HepG2 (cell line): ENCODE results near the gene RBM19. TPM values are rescaled to one million over a fixed set of nuclear protein-coding genes. Genes with fewer than 3 reads are reported as not detected.

ENCODE experiments used
- ATAC-seq: fragments of 200-7000 bp; cut with Tn5 transposase; 3 replicates; pipeline ENCODE4 v1.9.1; 2020; ENCODE audit warnings: mild to moderate bottlenecking, moderate library complexity
- BruUV-seq: library from RNA; stranded (reverse); fragments of 400-500 nt; replicated peaks from 2 replicates; lab custom pipeline; 2021; lab: Mats Ljungman, UMichigan
- CTCF ChIA-PET: fragments of 300-600 bp; formaldehyde crosslinking; extraction: SDS; loops from one replicate; lab custom pipeline; 2021; ENCODE audit warnings: low total read pairs, inconsistent platforms, low intra/inter-chr PET ratio; lab: Yijun Ruan, JAX
- POLR2A ChIA-PET: fragments of 350-600 bp; sonication (Branson Sonifier 250); formaldehyde crosslinking; loops from one replicate; lab custom pipeline; 2020; ENCODE audit warnings: antibody characterized with exemption, inconsistent platforms; lab: Yijun Ruan, JAX
- DNase-seq: peaks from one replicate; pipeline ENCODE4 v3.0.0-alpha.2; 2015; ENCODE audit warnings: low spot score
- FAIRE-seq: peaks from 3 replicates; lab custom pipeline; 2011; peaks lifted over from hg19 to GRCh38; lab: Jason Lieb, UNC
- H2AFZ ChIP-seq: one replicate; pipeline ENCODE4 v1.6.1; 2011; ENCODE audit warnings: low read length, inconsistent platforms
- H3K27ac ChIP-seq: fragments of 300-600 bp; 3 replicates; pipeline ENCODE4 v1.8.0; 2011; ENCODE audit warnings: mixed run types, mild to moderate bottlenecking, mixed read lengths, low read length, inconsistent platforms; ENCODE audit not compliant: insufficient read depth; ENCODE audit errors: extremely low read length
- H3K27me3 ChIP-seq, 2 experiments: fragments of 200-600 bp in 1 of 2; 2 replicates in 1 of 2; 3 replicates in 1 of 2; pipeline versions ENCODE4 v1.6.0 to v1.8.0; 2011; ENCODE audit warnings: low read length in 2 of 2, mild to moderate bottlenecking in 2 of 2, moderate library complexity in 2 of 2, inconsistent platforms in 1 of 2; ENCODE audit not compliant: insufficient read depth in 2 of 2, control insufficient read depth in 1 of 2
- H3K36me3 ChIP-seq, 2 experiments: fragments of 200-600 bp in 1 of 2; replicated peaks in 1 of 2; 2 replicates in 1 of 2; 3 replicates in 1 of 2; pipeline versions ENCODE4 v1.5.1 to v1.8.0; 2011; ENCODE audit warnings: low read length in 2 of 2, inconsistent platforms in 1 of 2; ENCODE audit not compliant: insufficient read depth in 2 of 2, control insufficient read depth in 1 of 2
- H3K4me1 ChIP-seq: 2 replicates; pipeline ENCODE4 v1.5.1; 2012; ENCODE audit warnings: low read length, inconsistent platforms; ENCODE audit not compliant: insufficient read depth
- H3K4me2 ChIP-seq: 2 replicates; pipeline ENCODE4 v1.6.0; 2011; ENCODE audit warnings: low read depth, low read length, inconsistent platforms
- H3K4me3 ChIP-seq, 3 experiments: fragments of 200-600 bp in 1 of 3; sonication (generic), shearing (Covaris generic) in 1 of 3; replicated peaks in 1 of 3; 2 replicates each; pipeline ENCODE4 v1.5.1; 2011 to 2016; ENCODE audit warnings: low read length in 3 of 3, inconsistent platforms in 2 of 3, low read depth in 2 of 3, mild to moderate bottlenecking in 2 of 3, control low read depth in 1 of 3, mixed read lengths in 1 of 3; ENCODE audit not compliant: insufficient read depth in 1 of 3
- H3K79me2 ChIP-seq: one replicate; pipeline ENCODE4 v1.6.1; 2011; ENCODE audit warnings: low read length, inconsistent platforms; ENCODE audit not compliant: insufficient read depth
- H3K9ac ChIP-seq: 2 replicates; pipeline ENCODE4 v1.6.0; 2011; ENCODE audit warnings: mild to moderate bottlenecking, low read depth, low read length, inconsistent platforms; ENCODE audit not compliant: insufficient read depth
- H3K9me3 ChIP-seq: 2 replicates; pipeline ENCODE4 v1.5.1; 2012; ENCODE audit warnings: mild to moderate bottlenecking, low read length
- H4K20me1 ChIP-seq: 2 replicates; pipeline ENCODE4 v1.6.0; 2011; ENCODE audit warnings: inconsistent platforms, mild to moderate bottlenecking, low read length, moderate library complexity; ENCODE audit not compliant: insufficient read depth
- GTF2F1 ChIP-seq: fragments of 150-350 bp; IDR thresholded peaks from 2 replicates; pipeline ENCODE4 v1.6.1; 2014; ENCODE audit warnings: low read length
- HOXA7 ChIP-seq: sonication (generic); formaldehyde crosslinking; IDR thresholded peaks from 2 replicates; pipeline ENCODE4 v1.8.1; 2022; ENCODE audit warnings: mild to moderate bottlenecking, missing genetic modification reagents, moderate library complexity
- IKZF5 ChIP-seq: IDR thresholded peaks from 2 replicates; pipeline ENCODE4 v1.6.1; 2018; ENCODE audit warnings: missing genetic modification reagents, mild to moderate bottlenecking, missing compliant biosample characterization
- NR0B2 ChIP-seq: sonication (generic); formaldehyde crosslinking; IDR thresholded peaks from 2 replicates; pipeline ENCODE4 v1.4.0; 2020; ENCODE audit warnings: mild to moderate bottlenecking, missing genetic modification reagents
- PBX2 ChIP-seq: IDR thresholded peaks from 2 replicates; pipeline ENCODE4 v1.6.1; 2016; ENCODE audit warnings: control low read depth
- PHB2 ChIP-seq: fragments of 450-650 bp; IDR thresholded peaks from 2 replicates; pipeline ENCODE4 v1.6.1; 2018; ENCODE audit not compliant: partially characterized antibody
- POLR2A ChIP-seq, 2 experiments: IDR thresholded peaks; 2 replicates each; pipeline ENCODE4 v1.6.1; 2011; ENCODE audit warnings: low read depth in 2 of 2, low read length in 2 of 2, mild to moderate bottlenecking in 1 of 2, moderate library complexity in 1 of 2; ENCODE audit not compliant: insufficient read depth in 1 of 2
- PRPF4 ChIP-seq: fragments of 200-400 bp; formaldehyde crosslinking; IDR thresholded peaks from 2 replicates; pipeline ENCODE4 v1.6.1; 2016; ENCODE audit warnings: low read length, low read depth; ENCODE audit not compliant: poor library complexity, severe bottlenecking
- ZNF230 ChIP-seq: sonication (generic); formaldehyde crosslinking; IDR thresholded peaks from 2 replicates; pipeline ENCODE4 v1.4.0; 2020; ENCODE audit warnings: mild to moderate bottlenecking, missing genetic modification reagents
- ZNF3 ChIP-seq: IDR thresholded peaks from 2 replicates; pipeline ENCODE4 v1.7.0; 2017; ENCODE audit warnings: inconsistent platforms
- ZNF672 ChIP-seq: sonication (generic); formaldehyde crosslinking; IDR thresholded peaks from 2 replicates; pipeline ENCODE4 v1.8.1; 2022; ENCODE audit warnings: missing genetic modification reagents
- ZNF772 ChIP-seq: sonication (generic); formaldehyde crosslinking; IDR thresholded peaks from 2 replicates; pipeline ENCODE4 v1.5.0; 2020; ENCODE audit warnings: mild to moderate bottlenecking, missing genetic modification reagents
- WGBS: methylation state at CpG from one replicate; pipeline ENCODE4 v1.1.6; 2017; ENCODE audit warnings: low lambda C conversion rate; 5-methylcytosine and 5-hydroxymethylcytosine counted together
- in situ Hi-C: cut with HindIII; loops from 2 replicates; pipeline ENCODE4 v1.10.0; 2017; ENCODE audit warnings: low pct_unique_long_range_greater_than_20kb; ENCODE audit not compliant: extremely low pct_ligation_motif_present
- intact Hi-C: fragments of 100-400 bp; cut with micrococcal nuclease; formaldehyde crosslinking; loops from one replicate; pipeline ENCODE4 v1.10.0; 2022; ENCODE audit not compliant: unreplicated experiment
- polyA plus RNA-seq, 8 experiments: library from polyadenylated mRNA; depleted of rRNA in 3 of 8; stranded (reverse) in 7 of 8; unstranded in 1 of 8; fragments of >200 nt; fragmentation: Illumina TruSeq in 4 of 8; extraction: Trizol in 4 of 8; gene quantifications; 2 replicates each; pipeline versions ENCODE4 v1.2.1 to v1.2.3, GENCODE V29; 2011 to 2016; ENCODE audit warnings: low read depth in 4 of 8, missing spikeins in 1 of 8, mixed read lengths in 1 of 8; ENCODE audit not compliant: insufficient read depth in 1 of 8
- total RNA-seq, 5 experiments: library from RNA; depleted of rRNA; stranded (reverse); fragments of >200 nt; fragmentation: Illumina TruSeq; extraction: Trizol; gene quantifications; 2 replicates each; pipeline ENCODE4 v1.2.3, GENCODE V29; 2016; ENCODE audit warnings: low read depth in 1 of 5

Gene RBM19
- total and polyA plus RNA-seq, 2 of the 13 experiments (the other 11 are each of a cell fraction or from before 2014, with no cell fraction given): 19.3 to 32.2 TPM

GRCh38 chr12:113818283-113818682 is 147.8 kb downstream of the RBM19 start:
- H3K27me3 ChIP-seq: no peaks in the 10 kb centered on the region
- CTCF ChIA-PET: no interaction called here
- H4K20me1 ChIP-seq: no peaks in the 10 kb centered on the region
- ATAC-seq: no peak
- POLR2A ChIA-PET: no interaction called here
- intact Hi-C loops (loop anchor here (5.0 kb wide), 1 partner anchor 211 kb away; no protein-coding TSS in a partner anchor), in situ Hi-C loops (no loop called here)
- H3K79me2 ChIP-seq: no peaks in the 10 kb centered on the region
- no peak overlapping the region for H3K4me3 ChIP-seq
- BruUV-seq: TSS peak; percentile 35
- 100% methylated on average over 2 of the region's 4 CpGs for WGBS
- H3K9me3 ChIP-seq: no peaks in the 10 kb centered on the region
- H3K4me2 ChIP-seq: no peak overlapping the region
- DNase-seq: no peak
- no peak for TF ChIP-seq HOXA7
- TF ChIP-seq ZNF672: no peak
- no peak for TF ChIP-seq POLR2A (IDR thresholded peaks at IDR 0.05; ENCODE audit: insufficient read depth in 1 of 2, low read depth in 2 of 2, low read length in 2 of 2)
- TF ChIP-seq PHB2: no peak
- TF ChIP-seq IKZF5 (CRISPR knock-in tag): no peak
- TF ChIP-seq PBX2 (CRISPR knock-in tag): no peak
- TF ChIP-seq PRPF4: no peak
- TF ChIP-seq NR0B2 (CRISPR knock-in tag): no peak
- TF ChIP-seq GTF2F1: no peak
- no peak for TF ChIP-seq ZNF230 (CRISPR knock-in tag)
- TF ChIP-seq ZNF3 (CRISPR knock-in tag): no peak
- TF ChIP-seq ZNF772 (CRISPR knock-in tag): no peak
- FAIRE-seq: no peak
- no peak overlapping the region for H2AFZ ChIP-seq
- peaks cover 17% of the 10 kb centered on the region for H3K4me1 ChIP-seq
- no peak overlapping the region for H3K27ac ChIP-seq
- peaks cover 2 to 15% of the 10 kb centered on the region in 2 experiments; a peak in 2 of 5 replicates for H3K36me3 ChIP-seq
- H3K9ac ChIP-seq: no peak overlapping the region
